ENCODE measurements around the gene SYNPO2L.
"Not testable (repeated sequence)": the region's sequence is repeated elsewhere in the genome, so short reads cannot be mapped to it uniquely, and the experiment has no call there.

Gene SYNPO2L

DNA sequence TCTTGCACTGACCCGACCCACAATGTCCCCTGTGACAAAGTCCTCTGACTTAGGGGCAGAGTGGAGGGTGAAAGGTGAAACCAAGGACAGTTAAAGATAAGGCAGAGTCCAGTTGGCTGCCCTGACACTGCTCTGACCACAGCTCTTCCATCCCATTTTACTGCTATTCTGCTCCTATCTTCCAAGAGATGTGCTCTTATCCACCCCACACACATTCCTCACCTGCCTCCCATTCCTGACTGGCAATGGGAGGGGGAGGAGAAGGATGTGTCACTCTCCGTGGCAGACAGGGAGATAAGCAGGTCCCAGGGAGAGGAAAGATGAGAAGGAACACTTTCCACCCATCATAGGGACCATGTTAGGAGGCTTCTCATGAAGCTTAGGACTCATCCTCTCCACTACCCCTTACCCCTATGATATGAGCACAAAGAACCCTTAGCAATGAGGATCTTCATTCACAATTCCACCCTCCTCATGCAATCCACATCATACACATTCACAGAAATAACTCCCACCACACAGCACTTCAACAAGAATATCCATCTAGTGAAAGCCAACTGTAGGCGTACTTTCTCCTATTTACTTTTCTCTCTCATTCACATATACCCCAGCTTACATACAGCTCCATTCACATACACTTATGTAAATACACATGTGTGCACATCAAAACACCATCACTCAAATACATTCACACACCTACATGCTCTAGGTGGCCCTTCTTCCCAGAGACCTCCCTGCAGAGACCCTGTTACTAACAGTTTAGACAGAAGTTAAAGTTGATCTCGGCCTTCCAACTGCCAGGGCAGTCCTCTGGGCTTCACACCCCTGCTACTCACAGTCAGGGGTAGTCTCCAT is 6.6 kb downstream of the SYNPO2L start:
- DNase-seq: no peak

DNA sequence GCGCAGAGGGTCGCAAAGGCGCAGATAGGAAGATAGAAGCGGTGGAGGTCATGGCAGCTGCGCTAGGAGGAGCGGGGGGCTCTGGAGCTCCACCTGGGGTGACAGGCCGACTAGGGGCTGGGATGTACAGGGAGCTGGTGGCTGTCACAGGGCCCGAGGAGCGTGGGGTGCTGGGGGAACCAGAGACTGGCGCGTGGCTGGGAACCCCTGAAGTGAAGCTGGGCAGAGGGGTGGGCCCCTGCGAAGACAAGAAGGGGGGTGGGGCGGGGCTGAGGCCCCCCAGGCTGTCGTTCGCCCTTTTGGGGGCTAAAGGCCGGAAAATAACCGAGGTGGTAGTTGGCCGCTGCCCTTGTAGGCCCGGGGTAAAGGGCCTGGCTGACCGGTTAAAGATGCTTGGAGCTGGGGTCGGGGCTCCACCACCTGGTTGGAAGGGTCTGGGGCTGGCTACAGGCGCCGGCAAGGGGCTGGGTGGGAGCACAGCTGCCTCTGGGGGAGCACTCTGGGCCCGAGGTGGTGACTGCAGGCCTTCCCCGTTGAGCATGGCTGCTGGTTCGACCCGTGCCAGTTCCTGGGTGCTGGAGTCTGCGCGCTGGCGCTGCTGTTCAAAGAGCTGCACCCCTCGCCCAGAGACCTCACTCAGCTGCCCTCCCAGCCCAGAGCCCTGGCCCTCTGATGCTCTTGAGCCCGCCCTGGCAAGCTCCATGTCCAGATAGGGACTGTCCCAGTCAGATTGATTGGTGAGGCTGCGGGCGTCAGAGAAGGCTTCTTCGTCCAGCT is 7.8 kb downstream of the SYNPO2L start:
- DNase-seq: no peak

DNA sequence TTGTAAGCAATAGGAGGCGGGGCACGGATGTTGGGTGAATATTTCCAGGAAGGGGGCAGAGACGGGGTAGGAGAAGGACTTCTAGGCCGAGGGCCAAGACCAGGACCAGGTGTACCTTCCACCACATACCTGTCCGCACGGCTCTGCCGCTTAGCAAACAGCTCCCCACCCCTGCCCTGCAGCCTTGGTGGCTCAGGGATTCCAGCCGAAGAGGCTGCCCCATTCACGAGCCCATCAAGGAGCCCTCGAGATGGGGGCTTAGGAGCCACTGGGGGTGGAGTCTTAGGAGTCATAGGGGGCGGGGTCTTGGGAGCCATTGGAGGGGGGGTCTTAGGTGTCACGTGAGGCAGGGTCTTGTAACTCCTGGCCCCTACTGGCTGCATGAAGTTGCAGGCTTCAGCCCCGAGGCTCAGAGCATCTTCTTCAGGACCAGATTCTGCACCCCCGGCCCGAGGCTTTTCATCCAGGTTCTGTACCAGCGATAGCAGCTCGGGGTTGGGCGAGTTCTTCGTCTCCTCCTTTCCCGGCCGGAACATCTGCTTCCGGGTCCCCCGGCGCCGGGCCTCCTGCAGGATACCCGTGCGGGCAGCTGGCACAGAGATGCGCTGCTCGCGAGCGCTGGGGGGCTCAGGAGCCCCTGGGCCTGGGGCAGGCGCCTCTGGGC is 8.5 kb downstream of the SYNPO2L start:
- peak; percentile 61 for DNase-seq

DNA sequence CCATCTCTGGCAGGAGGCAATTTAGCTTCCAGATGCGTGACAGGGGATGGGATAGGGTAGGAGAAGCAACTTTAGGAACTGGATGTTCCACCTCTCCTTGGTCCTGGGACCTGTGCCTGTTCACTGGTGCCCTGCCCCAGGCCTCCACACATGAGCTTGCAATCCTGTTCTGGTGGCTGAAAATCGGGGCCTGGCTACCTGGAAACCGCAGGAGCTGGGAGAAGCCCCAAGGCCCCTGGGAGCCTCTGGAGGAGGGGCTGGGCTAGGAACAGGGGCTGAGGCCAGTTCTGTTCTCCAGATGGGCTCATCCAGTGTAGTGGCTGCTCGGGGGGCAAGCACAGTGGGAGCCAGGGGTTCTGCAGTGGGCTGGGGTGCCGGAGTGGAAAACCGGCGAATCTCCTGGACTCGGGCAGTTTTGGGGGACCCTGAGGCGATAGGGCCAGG is 9.2 kb downstream of the SYNPO2L start:
- DNase-seq: no peak

DNA sequence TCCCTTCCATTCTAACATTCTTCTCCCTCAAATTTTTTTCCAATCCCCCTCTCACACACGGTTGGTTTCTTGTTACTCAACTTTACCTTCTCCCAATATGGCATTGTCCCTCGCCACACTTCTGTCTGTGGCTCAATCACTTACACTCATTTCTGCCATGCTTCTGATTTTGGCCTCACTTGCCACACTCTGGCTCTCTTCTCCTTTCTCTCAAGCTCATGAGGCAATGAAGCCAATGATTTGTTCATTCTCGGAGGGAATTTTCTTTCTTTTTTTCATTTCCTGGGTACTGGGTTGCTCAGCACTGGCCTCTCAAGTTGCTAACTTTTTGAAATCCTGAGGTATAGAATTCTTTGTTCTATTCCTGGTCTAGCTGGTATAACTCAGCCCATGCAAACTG is 10.6 kb downstream of the SYNPO2L start:
- no peak for DNase-seq

DNA sequence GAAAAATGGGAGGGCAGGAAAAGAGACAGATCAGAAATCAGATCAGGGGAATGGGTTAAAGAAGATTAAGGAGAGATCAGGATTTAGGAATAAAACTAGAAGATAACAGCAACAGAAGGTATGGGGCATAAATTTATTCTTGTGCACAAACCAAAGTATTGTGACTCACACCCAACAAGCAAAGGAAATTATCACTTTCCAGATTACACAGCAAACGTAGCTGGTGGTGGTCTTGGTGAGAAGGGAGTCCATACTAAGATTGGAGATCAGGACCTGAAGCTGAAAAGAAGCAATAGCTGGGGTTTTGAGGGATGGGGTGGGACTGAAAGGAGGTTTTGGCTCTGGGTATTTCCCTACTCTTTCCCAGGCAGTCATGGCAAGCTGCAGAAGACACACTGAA is 11.1 kb downstream of the SYNPO2L start:
- DNase-seq: no peak

DNA sequence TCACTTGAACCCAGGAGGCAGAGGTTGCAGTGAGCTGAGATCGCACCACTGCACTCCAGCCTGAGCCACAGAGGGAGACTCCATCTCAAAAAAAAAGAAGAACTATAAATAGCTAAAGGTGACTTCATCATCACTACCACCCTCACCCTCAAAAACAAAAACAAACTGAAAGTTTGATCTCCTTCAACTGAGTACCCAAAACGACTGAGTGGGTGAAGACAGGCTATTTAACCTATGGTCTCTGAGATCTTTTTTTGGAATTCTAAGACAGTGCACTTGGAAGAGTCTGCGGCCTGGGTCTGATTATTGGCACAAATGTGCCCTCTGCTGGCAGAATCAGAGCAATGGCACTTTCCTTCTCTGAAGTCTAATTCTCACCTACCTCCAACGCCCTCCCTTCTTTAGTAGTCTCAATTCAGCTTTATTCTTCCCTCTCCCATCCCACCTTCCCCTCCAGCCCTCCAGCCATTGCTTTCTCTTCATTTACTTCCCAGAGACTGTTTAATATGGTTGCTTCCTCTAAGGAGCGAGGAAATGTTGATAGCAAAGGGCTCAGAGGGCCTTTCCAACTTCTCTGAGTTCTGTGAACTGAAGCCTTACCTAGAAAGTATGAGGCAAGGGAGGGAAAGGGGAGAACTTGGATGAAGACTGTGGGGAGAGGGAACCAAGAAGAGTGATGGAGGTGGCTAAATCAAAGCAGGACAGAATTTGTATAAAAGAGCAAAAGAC is 11.7 kb downstream of the SYNPO2L start:
- peak; percentile 14 for DNase-seq

DNA sequence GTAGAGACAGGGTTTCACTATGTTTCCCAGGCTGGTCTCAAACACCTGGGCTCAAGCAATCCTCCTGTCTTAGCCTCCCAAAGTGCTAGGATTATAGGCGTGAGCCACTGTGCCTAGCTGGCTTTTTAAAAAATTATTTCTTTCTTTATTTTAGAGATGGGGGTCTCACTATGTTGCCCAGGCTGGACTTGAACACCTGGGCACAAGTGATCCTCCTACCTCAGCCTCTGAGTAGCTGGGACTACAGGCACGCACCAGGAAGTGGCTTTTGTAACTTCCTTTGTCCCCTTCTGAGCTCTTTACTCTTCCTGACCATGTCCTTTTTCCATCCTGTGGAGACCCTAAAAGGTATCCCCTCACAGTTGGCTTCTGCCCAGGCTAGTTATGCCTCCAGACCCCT is 12.5 kb downstream of the SYNPO2L start:
- DNase-seq: no peak

DNA sequence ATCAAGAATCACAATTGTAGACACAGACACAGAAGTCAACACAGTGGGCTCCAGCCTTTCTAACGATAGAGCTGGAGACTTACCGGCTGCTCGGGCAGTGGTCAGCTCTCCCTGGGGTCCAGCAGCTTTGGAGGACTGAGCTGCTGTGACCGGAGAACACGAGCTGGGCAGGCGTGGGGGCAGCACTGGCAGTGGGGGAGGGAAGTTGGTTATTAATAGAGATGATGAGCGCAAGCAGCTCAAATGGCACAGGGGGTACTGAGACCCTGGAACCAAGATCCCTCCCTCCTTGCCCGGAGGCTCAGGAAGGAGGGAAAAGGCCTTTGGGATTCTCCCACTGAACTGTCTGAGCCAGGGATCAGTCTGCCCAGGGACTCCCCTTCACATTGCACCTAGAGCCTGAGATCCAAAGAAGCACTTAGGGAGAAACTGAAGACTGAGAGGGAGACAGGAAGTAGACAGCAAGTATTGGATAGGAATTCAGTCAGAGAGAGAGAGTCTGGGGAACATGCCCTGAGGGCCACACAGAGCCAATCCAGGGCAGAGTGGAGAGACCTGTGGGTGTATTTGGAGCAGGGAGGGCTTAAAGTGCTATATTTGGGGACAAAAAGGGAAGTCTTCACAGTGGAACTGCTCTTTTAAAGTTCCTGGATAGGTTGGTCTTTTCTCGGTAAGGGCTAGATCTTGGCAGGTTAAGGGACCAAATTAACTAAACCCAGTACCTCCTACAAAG is 14.3 kb downstream of the SYNPO2L start, which contains the start of gene MYOZ1:
Gene MYOZ1 (minus strand): TSS at position 147 of the 733 bp plus-strand sequence. CDS start 1,457 bp downstream, outside the sequence.
- no peak for DNase-seq

DNA sequence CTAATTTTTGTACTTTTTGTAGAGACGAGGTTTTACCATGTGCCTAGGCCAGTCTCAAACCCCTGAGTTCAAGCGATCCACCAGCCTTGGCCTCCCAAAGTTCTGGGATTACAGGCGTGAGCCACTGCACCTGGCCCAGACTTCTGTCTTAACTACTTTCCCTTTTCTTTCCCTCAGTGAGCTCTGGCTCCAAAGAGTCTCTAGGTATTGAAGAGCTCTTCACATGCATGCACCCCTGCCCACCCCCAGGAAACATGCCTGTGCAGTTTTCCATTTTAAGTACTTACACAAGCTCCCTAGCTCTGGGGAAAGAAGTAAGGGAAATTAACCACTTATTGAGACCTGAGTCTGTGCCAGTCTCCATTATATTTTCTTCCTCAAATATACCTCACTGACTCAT is 16.5 kb downstream of the SYNPO2L start:
- DNase-seq: no peak

DNA sequence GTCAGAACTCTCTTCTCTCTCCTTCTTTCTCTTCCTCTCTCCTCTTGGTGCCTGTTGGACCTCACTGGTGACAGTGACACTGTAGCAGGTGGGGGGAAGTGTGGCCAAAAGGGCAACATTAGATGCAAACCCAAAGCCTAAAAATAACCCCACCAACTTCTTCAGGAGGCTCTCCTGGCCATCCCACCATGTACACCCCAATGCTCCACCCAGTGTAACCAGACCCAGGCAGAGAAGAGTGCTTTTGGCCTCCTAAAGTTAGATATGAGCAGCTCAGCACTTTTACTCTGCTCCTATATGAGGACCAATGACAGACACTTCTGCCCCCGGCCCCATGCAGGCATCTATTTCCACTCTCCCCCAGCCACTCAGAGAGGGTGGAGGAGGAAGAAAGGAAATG is 20.0 kb downstream of the SYNPO2L start:
- no peak for DNase-seq

DNA sequence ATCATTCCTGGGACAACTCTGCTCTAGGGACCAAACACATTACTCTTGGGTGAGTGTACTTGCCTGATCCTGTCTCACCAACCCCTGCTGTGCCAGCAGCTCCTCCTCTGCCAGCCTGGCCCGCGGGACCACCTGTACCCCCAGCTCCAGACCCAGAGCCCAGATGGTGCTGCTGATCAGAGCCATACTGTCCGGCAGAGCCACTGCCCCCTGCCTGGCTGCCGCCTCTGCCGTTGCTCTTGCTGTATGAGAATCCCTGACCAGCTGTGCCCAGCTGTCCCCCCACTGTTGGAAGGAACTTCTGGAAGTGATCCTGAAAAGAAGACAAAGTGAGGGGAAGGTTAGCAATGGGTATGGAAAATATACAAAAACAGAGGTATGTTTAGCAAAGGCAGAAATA is 21.4 kb downstream of the SYNPO2L start:
- no peak for DNase-seq

DNA sequence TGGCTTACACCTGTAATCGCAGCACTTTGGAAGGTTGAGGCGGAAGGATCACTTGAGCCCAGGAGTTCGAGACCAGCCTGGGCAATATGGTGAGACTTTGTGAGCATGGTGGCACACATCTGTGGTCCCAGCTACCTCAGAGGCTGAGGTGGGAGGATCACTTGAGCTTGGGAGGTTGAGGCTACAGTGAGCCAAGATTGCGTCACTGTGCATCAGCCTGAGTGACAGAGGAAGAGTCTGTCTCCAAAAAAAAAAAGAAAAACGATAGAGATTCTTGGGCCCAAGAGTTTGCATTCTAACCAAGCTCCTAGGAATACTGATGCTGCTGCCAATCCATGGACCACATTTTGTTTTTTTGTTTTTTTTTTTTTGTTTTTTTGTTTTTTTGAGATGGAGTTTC is 26.7 kb downstream of the SYNPO2L start:
- DNase-seq: no peak

DNA sequence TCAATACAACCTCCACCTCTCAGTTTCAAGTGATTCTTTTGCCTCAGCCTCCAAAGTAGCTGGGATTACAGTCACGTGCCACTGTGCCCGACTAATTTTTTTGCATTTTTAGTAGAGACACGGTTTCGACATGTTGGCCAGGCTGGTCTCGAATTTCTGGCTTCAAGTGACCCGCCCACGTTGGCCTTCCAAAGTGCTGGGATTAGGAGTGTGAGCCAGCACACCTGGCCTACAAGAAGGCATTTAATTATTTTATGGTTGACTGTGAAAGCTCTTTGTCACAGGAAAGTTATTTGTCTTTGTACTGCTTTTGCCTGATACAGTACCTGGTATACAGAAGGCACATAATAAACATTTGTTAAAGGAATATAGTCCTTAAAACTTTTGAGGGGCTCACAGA is 27.4 kb downstream of the SYNPO2L start:
- DNase-seq: no peak

DNA sequence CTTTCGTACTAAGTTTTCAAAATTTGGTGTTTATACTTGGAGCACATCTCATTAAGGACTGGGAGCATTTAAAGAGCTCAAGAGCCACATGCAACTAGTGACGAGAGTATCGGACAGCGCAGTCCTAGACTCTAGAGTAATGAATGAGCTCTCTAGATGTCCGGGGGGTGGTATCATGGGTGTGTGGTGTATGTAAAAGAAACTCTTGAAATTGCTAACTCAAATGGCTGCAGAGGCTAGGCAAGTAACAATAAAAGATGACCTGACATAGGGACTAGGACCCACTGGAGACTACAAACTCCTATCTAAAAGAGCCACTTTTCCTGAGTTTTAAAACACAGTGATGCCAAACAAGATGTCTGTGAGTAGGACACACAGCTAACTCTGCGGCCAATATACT is 28.5 kb downstream of the SYNPO2L start:
- no peak for DNase-seq

DNA sequence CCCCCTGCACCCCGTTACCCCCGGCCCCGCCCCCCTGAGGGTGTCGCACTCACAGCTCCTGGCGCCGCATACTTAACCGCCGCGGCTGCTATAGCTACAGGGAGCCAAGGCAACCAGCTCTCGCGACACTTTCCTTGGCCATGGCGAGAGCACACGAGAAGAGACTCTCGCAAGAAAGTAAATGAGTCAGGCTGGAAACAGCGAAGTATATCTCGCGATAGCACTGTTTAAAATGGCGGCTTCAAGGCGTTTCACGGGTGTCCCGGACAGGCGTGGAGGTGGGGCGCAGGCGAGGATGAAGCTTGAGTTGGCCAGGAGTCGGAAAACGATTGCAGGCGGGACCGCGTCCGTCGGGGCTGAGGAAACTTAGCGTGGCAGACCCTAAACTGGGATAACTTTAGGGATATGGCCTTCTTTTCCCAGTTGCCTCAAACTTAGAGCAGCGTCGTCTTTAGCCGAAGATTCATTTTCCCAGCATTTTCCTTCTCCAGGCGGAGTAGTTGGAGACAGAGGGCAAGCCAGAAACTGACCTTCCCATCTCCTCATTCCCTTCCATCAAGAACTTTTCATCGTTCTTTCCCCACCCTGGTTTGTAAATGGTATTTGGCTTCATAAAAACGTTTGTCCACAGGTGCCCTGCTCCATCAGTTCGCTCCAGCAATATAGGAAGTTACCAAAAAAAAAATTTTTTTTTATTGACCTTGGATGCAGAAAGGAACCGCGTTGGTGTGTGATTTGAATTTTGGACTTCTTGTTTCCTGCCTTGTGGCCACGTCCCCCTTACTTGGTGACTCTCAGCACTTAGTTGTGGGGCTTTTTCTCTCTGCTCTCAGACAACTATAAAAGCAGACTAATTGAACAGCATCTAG is 29.7 kb downstream of the SYNPO2L start:
- DNase-seq: peak; percentile 95

DNA sequence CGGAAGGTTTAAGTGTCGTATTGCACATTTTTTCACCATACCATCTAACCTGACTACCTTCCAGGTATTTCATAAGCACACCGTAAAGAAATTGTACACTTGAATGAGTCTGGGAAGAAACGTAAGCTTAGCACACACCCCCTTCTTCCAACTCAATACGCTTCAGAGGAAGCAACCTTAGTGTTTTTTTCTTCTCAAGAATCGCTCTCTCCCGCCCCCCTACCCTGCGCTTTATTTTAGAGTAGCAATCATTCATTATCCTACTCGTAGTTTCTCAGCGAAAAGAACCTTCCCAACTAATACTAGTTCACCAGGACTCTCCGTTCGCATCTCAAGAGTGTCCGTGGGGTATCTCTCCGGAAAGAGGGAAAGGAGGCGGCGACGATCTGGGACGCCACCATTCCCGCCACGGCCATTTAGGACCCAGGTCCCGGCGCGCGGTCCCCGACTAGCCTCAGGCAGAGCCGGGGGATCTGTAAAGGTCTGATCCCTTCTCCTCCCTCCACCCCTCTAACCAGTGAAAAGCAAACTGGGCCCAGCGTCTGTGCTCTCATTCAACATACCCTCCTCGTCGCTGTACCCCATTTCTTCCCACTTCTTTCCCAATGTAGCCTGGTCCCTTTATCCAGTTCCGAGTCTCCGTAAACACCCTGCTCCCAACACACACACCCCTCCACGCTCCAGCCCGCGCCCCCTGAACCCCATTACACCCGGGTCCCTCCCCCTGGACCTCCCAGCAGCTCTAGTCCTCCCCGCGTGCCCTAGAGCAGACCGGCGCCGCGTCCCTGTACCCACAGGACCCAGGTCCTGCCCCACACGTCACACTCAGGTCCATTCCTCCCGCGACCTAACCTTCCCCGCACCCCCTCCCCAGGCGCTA is 30.6 kb downstream of the SYNPO2L start:
- no peak for DNase-seq

DNA sequence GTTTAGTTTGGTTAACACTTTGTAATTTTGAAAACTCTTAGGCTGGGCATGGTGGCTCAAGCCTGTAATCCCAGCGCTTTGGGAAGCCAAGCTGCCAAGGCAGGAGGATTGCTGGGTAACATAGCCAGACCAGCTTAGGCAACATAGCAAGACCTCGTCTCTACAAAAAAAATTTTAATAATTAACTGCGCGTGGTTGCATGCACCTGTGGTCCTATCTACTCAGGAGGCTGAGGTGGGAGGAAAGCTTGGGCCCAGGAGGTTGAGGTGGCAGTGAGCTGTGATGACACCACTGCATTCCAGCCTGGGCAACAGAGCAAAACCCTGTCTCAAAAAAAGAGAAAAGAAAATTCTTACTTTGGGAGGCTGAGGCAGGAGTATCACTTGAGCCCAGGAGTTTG is 32.8 kb downstream of the SYNPO2L start:
- DNase-seq: no peak

DNA sequence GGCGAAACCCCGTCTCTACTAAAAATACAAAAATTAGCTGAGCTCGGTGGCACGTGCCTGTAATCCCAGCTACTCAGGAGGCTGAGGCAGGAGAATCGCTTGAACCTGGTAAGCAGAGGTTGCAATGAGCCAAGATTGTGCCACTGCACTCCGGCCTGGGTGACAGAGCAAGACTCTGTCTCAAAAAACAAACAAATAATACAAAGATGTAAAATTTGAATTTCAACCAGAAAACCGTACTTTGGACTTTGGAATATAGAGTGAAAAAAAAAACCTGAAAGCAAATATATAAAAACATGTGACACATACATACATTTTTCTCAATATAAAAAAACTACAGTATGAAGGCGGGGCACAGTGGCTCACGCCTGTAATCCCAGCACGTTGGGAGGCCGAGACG is 34.9 kb downstream of the SYNPO2L start:
- DNase-seq: not testable (repeated sequence)

DNA sequence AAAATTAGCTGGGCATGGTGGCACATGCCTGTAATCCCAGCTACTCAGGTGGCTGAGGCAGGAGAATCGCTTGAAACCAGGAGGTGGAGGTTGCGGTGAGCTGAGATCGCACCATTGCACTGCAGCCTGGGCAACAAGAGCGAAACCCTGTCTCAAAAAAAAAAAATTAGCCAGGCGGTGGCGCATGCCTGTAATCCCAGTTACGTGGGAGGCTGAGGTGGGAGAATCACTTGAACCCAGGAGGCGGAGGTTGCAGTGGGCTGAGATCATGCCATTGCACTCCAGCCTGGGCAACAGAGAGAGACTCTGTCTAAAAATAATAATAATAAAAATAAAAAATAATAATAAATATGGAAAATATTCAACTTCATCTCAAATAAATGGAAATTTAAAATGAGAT is 38.7 kb downstream of the SYNPO2L start:
- DNase-seq: not testable (repeated sequence)

Measured in NCI-H510A (cell line).